MCF 10A (cell line): Measurements from ENCODE around the gene KIFC3. TPM values are rescaled to one million over a fixed set of nuclear protein-coding genes. Genes with fewer than 3 reads are reported as not detected.

Experiments
- BruUV-seq: library from RNA; stranded (reverse); fragments of 400-500 nt; replicated peaks from 2 replicates; lab custom pipeline; 2021; lab: Mats Ljungman, UMichigan
- CTCF ChIA-PET: fragments of 300-600 bp; sonication (Branson Sonifier 250); formaldehyde crosslinking; extraction: SDS; loops from one replicate; lab custom pipeline; 2021; ENCODE audit warnings: antibody characterized with exemption, inconsistent platforms; lab: Yijun Ruan, JAX
- POLR2A ChIA-PET: fragments of 300-600, 350-650 bp; sonication (Branson Sonifier 250); formaldehyde crosslinking; extraction: SDS; loops from one replicate; lab custom pipeline; 2020; ENCODE audit warnings: antibody characterized with exemption, inconsistent platforms; lab: Yijun Ruan, JAX
- DNase-seq: peaks from one replicate; pipeline ENCODE4 v3.0.0-alpha.2; 2018; ENCODE audit not compliant: unreplicated experiment
- H3K27ac Mint-ChIP-seq: one replicate; pipeline ENCODE4 v1.8.0; 2022; ENCODE audit warnings: mild to moderate bottlenecking, low read depth, mixed read lengths; ENCODE audit not compliant: unreplicated experiment
- H3K27me3 Mint-ChIP-seq: one replicate; pipeline ENCODE4 v1.8.0; 2022; ENCODE audit warnings: mixed read lengths; ENCODE audit not compliant: insufficient read depth, unreplicated experiment
- H3K36me3 Mint-ChIP-seq: one replicate; pipeline ENCODE4 v1.8.0; 2022; ENCODE audit warnings: mild to moderate bottlenecking, moderate library complexity, mixed read lengths; ENCODE audit not compliant: insufficient read depth, unreplicated experiment
- H3K4me1 Mint-ChIP-seq: one replicate; pipeline ENCODE4 v1.8.0; 2022; ENCODE audit warnings: mixed read lengths; ENCODE audit not compliant: insufficient read depth, unreplicated experiment
- H3K4me3 Mint-ChIP-seq: one replicate; pipeline ENCODE4 v1.8.0; 2022; ENCODE audit warnings: mild to moderate bottlenecking, moderate library complexity, mixed read lengths; ENCODE audit not compliant: unreplicated experiment
- H3K9me3 Mint-ChIP-seq: one replicate; pipeline ENCODE4 v1.8.0; 2022; ENCODE audit warnings: mixed read lengths; ENCODE audit not compliant: unreplicated experiment
- CTCF ChIP-seq: fragments of 200-600 bp; IDR thresholded peaks from one replicate; pipeline ENCODE4 v1.8.0; 2022; ENCODE audit warnings: antibody characterized with exemption, mild to moderate bottlenecking; ENCODE audit not compliant: unreplicated experiment
- intact Hi-C: fragments of 100-400 bp; cut with micrococcal nuclease; formaldehyde crosslinking; loops from 2 replicates; pipeline ENCODE4 v1.14.1; 2022
- total RNA-seq: library from RNA; stranded (reverse); gene quantifications from 2 replicates; pipeline ENCODE4 v1.2.3, GENCODE V29; 2022

KIFC3 gene
- total RNA-seq, 1 experiment from 2014 or later = 120 TPM

DNA sequence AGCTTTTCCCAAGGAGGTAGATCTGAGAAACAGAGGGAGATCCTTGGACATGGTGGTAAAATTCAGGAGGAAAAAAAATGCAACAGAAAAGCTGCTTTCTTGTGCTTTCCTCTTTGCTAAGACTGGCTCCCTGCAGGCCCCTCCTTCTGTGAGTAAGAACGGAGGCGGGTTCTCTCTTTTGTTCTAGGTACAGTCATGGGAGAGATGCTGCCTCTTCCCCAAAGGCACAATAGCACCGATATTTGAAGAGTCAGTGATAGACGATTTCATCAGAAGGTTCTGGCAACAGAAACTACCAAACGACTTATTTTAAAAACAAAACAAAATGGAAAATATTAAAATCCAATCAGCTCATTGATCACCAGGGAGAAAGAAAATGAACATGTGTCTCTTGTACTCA, 32.6 kb upstream of the KIFC3 start:
- Mint-ChIP-seq H3K27ac (peak overlapping the region; percentile 75), H3K36me3 (no peaks in the 10 kb centered on the region), H3K4me1 (peaks cover 8% of the 10 kb centered on the region), H3K4me3 (peak overlapping the region; percentile 25), H3K9me3 (no peaks in the 10 kb centered on the region), H3K27me3 (no peaks in the 10 kb centered on the region)
- intact Hi-C loops = loop anchor here (2.0 kb wide), 1 partner anchor 34 kb away; no protein-coding TSS in a partner anchor
- TF ChIP-seq CTCF = no peak
- ChIA-PET CTCF (interaction anchor here (0.6 to 3.7 kb wide), 4 partner anchors 17 to 281 kb away, joined by 3 to 18 read pairs (median 5); no protein-coding TSS in a partner anchor), POLR2A (interaction anchor here (0.6 to 1.4 kb wide), 12 partner anchors 9 to 464 kb away, joined by 3 to 4 read pairs (median 3); partner anchors contain the start of gene KIFC3)
- BruUV-seq = TSS peak; percentile 40
- peak; percentile 79 for DNase-seq

GRCh38 chr16:57830890-57831484, 28.7 kb upstream of the KIFC3 start:
- H3K9me3 Mint-ChIP-seq = no peaks in the 10 kb centered on the region
- TF ChIP-seq CTCF = no peak
- no TSS peak for BruUV-seq
- intact Hi-C loops = no loop called here
- DNase-seq = peak; percentile 56
- peaks cover 8% of the 10 kb centered on the region for H3K4me1 Mint-ChIP-seq
- CTCF ChIA-PET = interaction anchor here (0.9 kb wide), 1 partner anchor 28 kb away, joined by 3 read pairs; no protein-coding TSS in a partner anchor
- no peaks in the 10 kb centered on the region for H3K36me3 Mint-ChIP-seq
- H3K27me3 Mint-ChIP-seq = no peaks in the 10 kb centered on the region
- no peak overlapping the region for H3K27ac Mint-ChIP-seq
- no peak overlapping the region for H3K4me3 Mint-ChIP-seq
- POLR2A ChIA-PET = no interaction called here

- ChIA-PET CTCF (interaction anchor here (0.9 to 1.0 kb wide), 2 partner anchors 14 to 33 kb away, joined by 3 to 4 read pairs; no protein-coding TSS in a partner anchor), POLR2A (no interaction called here)
- BruUV-seq = no TSS peak
- DNase-seq = no peak
- Mint-ChIP-seq H3K9me3 (no peaks in the 10 kb centered on the region), H3K4me1 (peaks cover 6% of the 10 kb centered on the region), H3K27ac (no peak overlapping the region), H3K4me3 (no peak overlapping the region), H3K27me3 (no peaks in the 10 kb centered on the region), H3K36me3 (no peaks in the 10 kb centered on the region)
- TF ChIP-seq CTCF = no peak
- intact Hi-C loops = no loop called here
Observed at GRCh38 chr16:57829969-57830360, 27.7 kb upstream of the KIFC3 start.

DNA sequence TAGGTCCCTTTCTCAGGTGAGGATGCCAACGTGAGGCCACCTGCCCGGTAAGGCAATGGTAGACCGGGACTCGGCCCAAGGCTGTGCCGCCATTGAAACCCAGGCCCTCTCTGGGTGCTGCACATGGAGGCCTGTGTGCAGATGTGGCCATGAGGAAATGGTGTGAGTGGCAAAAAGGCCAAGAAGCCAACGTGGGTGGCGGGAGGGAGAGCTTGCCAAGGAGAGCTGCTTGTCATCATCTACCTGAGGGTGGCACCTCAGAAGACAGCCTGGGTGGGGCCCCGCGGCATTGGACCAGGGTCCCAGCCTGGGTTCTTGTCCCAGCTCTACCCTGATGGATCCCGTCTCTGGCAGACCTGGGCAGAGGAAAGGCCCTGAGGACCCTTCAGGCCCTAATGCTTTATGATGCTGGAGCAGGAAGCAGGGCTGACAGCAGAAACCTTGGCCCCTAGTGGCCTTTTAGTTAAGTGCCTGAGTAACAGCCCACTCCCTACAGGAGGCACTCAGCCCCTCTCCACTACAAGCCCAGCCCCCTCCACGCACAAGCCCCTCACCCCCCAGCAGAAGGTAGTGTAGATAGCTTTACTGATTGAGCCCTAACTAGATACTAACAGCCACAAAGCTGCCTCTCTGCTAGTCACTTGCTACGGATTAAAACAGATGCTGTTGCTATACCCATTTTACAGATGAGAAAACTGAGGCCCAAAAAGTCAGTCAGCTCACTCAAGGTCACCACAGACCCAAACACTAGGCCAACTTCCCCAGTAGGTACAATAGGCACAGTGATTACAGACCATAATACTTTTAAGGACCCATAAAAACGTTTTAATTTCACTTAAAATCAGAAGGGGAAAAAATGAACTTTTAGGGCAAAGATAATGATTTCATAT, 26.2 kb upstream of the KIFC3 start:
- intact Hi-C loops = no loop called here
- Mint-ChIP-seq H3K4me1 (peaks cover 11% of the 10 kb centered on the region), H3K4me3 (no peak overlapping the region), H3K27ac (no peak overlapping the region), H3K36me3 (no peaks in the 10 kb centered on the region), H3K27me3 (no peaks in the 10 kb centered on the region), H3K9me3 (no peaks in the 10 kb centered on the region)
- DNase-seq = no peak
- ChIA-PET CTCF (interaction anchor here (0.6 kb wide), 1 partner anchor 77 kb away, joined by 4 read pairs; no protein-coding TSS in a partner anchor), POLR2A (interaction anchor here (1.6 kb wide), 1 partner anchor 10 kb away, joined by 4 read pairs; no protein-coding TSS in a partner anchor)
- BruUV-seq = no TSS peak
- TF ChIP-seq CTCF = no peak
